ENCODE results near the gene SHISAL1.

The SHISAL1 gene

GRCh38 chr22:44312766-44313165, at the start of gene SHISAL1:
Gene SHISAL1, minus strand, starts transcription at chr22:44312951. Its CDS starts 12,006 bp downstream, at chr22:44300945.
- no peak within 1 kb of the TSS for H3K9ac ChIP-seq (ENCODE audit: low read depth in 1 of 2, low read length in 2 of 2)
- no peak within 1 kb of the TSS for H3K4me3 ChIP-seq (ENCODE audit: low read length in 2 of 2)
- no peaks in the 10 kb centered on the region for H3K36me3 ChIP-seq (ENCODE audit: control insufficient read depth in 2 of 2, insufficient read depth in 2 of 2, low read length in 2 of 2)
- no peaks in the 10 kb centered on the region for H3K9me3 ChIP-seq (ENCODE audit: control insufficient read depth in 2 of 2, low read length in 2 of 2)
- H3K4me1 ChIP-seq (ENCODE audit: control insufficient read depth in 2 of 2, insufficient read depth in 2 of 2, low read length in 2 of 2), result peaks cover 0 to 7% of the 10 kb centered on the region in 2 donors
- no peaks in the 10 kb centered on the region for H3K27me3 ChIP-seq (ENCODE audit: control insufficient read depth in 2 of 2, insufficient read depth in 2 of 2, low read length in 2 of 2)
- peak within 1 kb of the TSS; percentile 19 to 24 for H3K27ac ChIP-seq (ENCODE audit: low read depth in 2 of 2, low read length in 2 of 2)

GRCh38 chr22:44361391-44362126, 48.8 kb upstream of the SHISAL1 start:
- H3K27ac ChIP-seq (ENCODE audit: low read depth in 2 of 2, low read length in 2 of 2), result peak overlapping the region in 1 of 2 donors; percentile 45
- no peaks in the 10 kb centered on the region for H3K27me3 ChIP-seq (ENCODE audit: control insufficient read depth in 2 of 2, insufficient read depth in 2 of 2, low read length in 2 of 2)
- no peaks in the 10 kb centered on the region for H3K9me3 ChIP-seq (ENCODE audit: control insufficient read depth in 2 of 2, low read length in 2 of 2)
- H3K4me1 ChIP-seq (ENCODE audit: control insufficient read depth in 2 of 2, insufficient read depth in 2 of 2, low read length in 2 of 2), result peaks cover 3 to 4% of the 10 kb centered on the region in 2 donors
- H3K36me3 ChIP-seq (ENCODE audit: control insufficient read depth in 2 of 2, insufficient read depth in 2 of 2, low read length in 2 of 2), result no peaks in the 10 kb centered on the region
- H3K9ac ChIP-seq (ENCODE audit: low read depth in 1 of 2, low read length in 2 of 2), result no peak overlapping the region
- H3K4me3 ChIP-seq (ENCODE audit: low read length in 2 of 2), result no peak overlapping the region

GRCh38 chr22:44360668-44361381, 48.1 kb upstream of the SHISAL1 start:
- no peak overlapping the region for H3K4me3 ChIP-seq (ENCODE audit: low read length in 2 of 2)
- H3K4me1 ChIP-seq (ENCODE audit: control insufficient read depth in 2 of 2, insufficient read depth in 2 of 2, low read length in 2 of 2), result peaks cover 3 to 4% of the 10 kb centered on the region in 2 donors
- H3K36me3 ChIP-seq (ENCODE audit: control insufficient read depth in 2 of 2, insufficient read depth in 2 of 2, low read length in 2 of 2), result no peaks in the 10 kb centered on the region
- H3K27me3 ChIP-seq (ENCODE audit: control insufficient read depth in 2 of 2, insufficient read depth in 2 of 2, low read length in 2 of 2), result no peaks in the 10 kb centered on the region
- H3K9ac ChIP-seq (ENCODE audit: low read depth in 1 of 2, low read length in 2 of 2), result no peak overlapping the region
- peak overlapping the region; percentile 27 to 45 for H3K27ac ChIP-seq (ENCODE audit: low read depth in 2 of 2, low read length in 2 of 2)
- H3K9me3 ChIP-seq (ENCODE audit: control insufficient read depth in 2 of 2, low read length in 2 of 2), result no peaks in the 10 kb centered on the region

- H3K9ac ChIP-seq (ENCODE audit: low read depth in 1 of 2, low read length in 2 of 2), result no peak overlapping the region
- H3K4me1 ChIP-seq (ENCODE audit: control insufficient read depth in 2 of 2, insufficient read depth in 2 of 2, low read length in 2 of 2), result peaks cover 3 to 4% of the 10 kb centered on the region in 2 donors
- H3K27me3 ChIP-seq (ENCODE audit: control insufficient read depth in 2 of 2, insufficient read depth in 2 of 2, low read length in 2 of 2), result no peaks in the 10 kb centered on the region
- H3K4me3 ChIP-seq (ENCODE audit: low read length in 2 of 2), result no peak overlapping the region
- no peaks in the 10 kb centered on the region for H3K36me3 ChIP-seq (ENCODE audit: control insufficient read depth in 2 of 2, insufficient read depth in 2 of 2, low read length in 2 of 2)
- H3K27ac ChIP-seq (ENCODE audit: low read depth in 2 of 2, low read length in 2 of 2), result peak overlapping the region in 1 of 2 donors; percentile 45
- H3K9me3 ChIP-seq (ENCODE audit: control insufficient read depth in 2 of 2, low read length in 2 of 2), result no peaks in the 10 kb centered on the region
Observed at GRCh38 chr22:44360306-44360667, 47.5 kb upstream of the SHISAL1 start.

GRCh38 chr22:44359496-44360110, 46.9 kb upstream of the SHISAL1 start:
- H3K27me3 ChIP-seq (ENCODE audit: control insufficient read depth in 2 of 2, insufficient read depth in 2 of 2, low read length in 2 of 2), result no peaks in the 10 kb centered on the region
- no peaks in the 10 kb centered on the region for H3K9me3 ChIP-seq (ENCODE audit: control insufficient read depth in 2 of 2, low read length in 2 of 2)
- H3K36me3 ChIP-seq (ENCODE audit: control insufficient read depth in 2 of 2, insufficient read depth in 2 of 2, low read length in 2 of 2), result no peaks in the 10 kb centered on the region
- no peak overlapping the region for H3K27ac ChIP-seq (ENCODE audit: low read depth in 2 of 2, low read length in 2 of 2)
- no peak overlapping the region for H3K9ac ChIP-seq (ENCODE audit: low read depth in 1 of 2, low read length in 2 of 2)
- no peak overlapping the region for H3K4me3 ChIP-seq (ENCODE audit: low read length in 2 of 2)
- H3K4me1 ChIP-seq (ENCODE audit: control insufficient read depth in 2 of 2, insufficient read depth in 2 of 2, low read length in 2 of 2), result peaks cover 3 to 4% of the 10 kb centered on the region in 2 donors

GRCh38 chr22:44358709-44359440, 46.1 kb upstream of the SHISAL1 start:
- no peaks in the 10 kb centered on the region for H3K36me3 ChIP-seq (ENCODE audit: control insufficient read depth in 2 of 2, insufficient read depth in 2 of 2, low read length in 2 of 2)
- H3K9ac ChIP-seq (ENCODE audit: low read depth in 1 of 2, low read length in 2 of 2), result no peak overlapping the region
- H3K27me3 ChIP-seq (ENCODE audit: control insufficient read depth in 2 of 2, insufficient read depth in 2 of 2, low read length in 2 of 2), result no peaks in the 10 kb centered on the region
- H3K4me3 ChIP-seq (ENCODE audit: low read length in 2 of 2), result no peak overlapping the region
- H3K27ac ChIP-seq (ENCODE audit: low read depth in 2 of 2, low read length in 2 of 2), result no peak overlapping the region
- peaks cover 3 to 4% of the 10 kb centered on the region in 2 donors for H3K4me1 ChIP-seq (ENCODE audit: control insufficient read depth in 2 of 2, insufficient read depth in 2 of 2, low read length in 2 of 2)
- no peaks in the 10 kb centered on the region for H3K9me3 ChIP-seq (ENCODE audit: control insufficient read depth in 2 of 2, low read length in 2 of 2)

- H3K4me1 ChIP-seq (ENCODE audit: control insufficient read depth in 2 of 2, insufficient read depth in 2 of 2, low read length in 2 of 2), result peaks cover 3 to 4% of the 10 kb centered on the region in 2 donors
- H3K9ac ChIP-seq (ENCODE audit: low read depth in 1 of 2, low read length in 2 of 2), result peak overlapping the region in 1 of 2 donors; percentile 26
- H3K4me3 ChIP-seq (ENCODE audit: low read length in 2 of 2), result no peak overlapping the region
- H3K9me3 ChIP-seq (ENCODE audit: control insufficient read depth in 2 of 2, low read length in 2 of 2), result no peaks in the 10 kb centered on the region
- H3K36me3 ChIP-seq (ENCODE audit: control insufficient read depth in 2 of 2, insufficient read depth in 2 of 2, low read length in 2 of 2), result no peaks in the 10 kb centered on the region
- no peaks in the 10 kb centered on the region for H3K27me3 ChIP-seq (ENCODE audit: control insufficient read depth in 2 of 2, insufficient read depth in 2 of 2, low read length in 2 of 2)
- peak overlapping the region in 1 of 2 donors; percentile 23 for H3K27ac ChIP-seq (ENCODE audit: low read depth in 2 of 2, low read length in 2 of 2)
Observed at GRCh38 chr22:44357966-44358465, 45.3 kb upstream of the SHISAL1 start.

GRCh38 chr22:44357296-44357965, 44.7 kb upstream of the SHISAL1 start:
- H3K9me3 ChIP-seq (ENCODE audit: control insufficient read depth in 2 of 2, low read length in 2 of 2), result no peaks in the 10 kb centered on the region
- H3K9ac ChIP-seq (ENCODE audit: low read depth in 1 of 2, low read length in 2 of 2), result peak overlapping the region in 1 of 2 donors; percentile 26
- no peaks in the 10 kb centered on the region for H3K27me3 ChIP-seq (ENCODE audit: control insufficient read depth in 2 of 2, insufficient read depth in 2 of 2, low read length in 2 of 2)
- H3K36me3 ChIP-seq (ENCODE audit: control insufficient read depth in 2 of 2, insufficient read depth in 2 of 2, low read length in 2 of 2), result no peaks in the 10 kb centered on the region
- no peak overlapping the region for H3K4me3 ChIP-seq (ENCODE audit: low read length in 2 of 2)
- H3K4me1 ChIP-seq (ENCODE audit: control insufficient read depth in 2 of 2, insufficient read depth in 2 of 2, low read length in 2 of 2), result peaks cover 3 to 4% of the 10 kb centered on the region in 2 donors
- peak overlapping the region in 1 of 2 donors; percentile 23 for H3K27ac ChIP-seq (ENCODE audit: low read depth in 2 of 2, low read length in 2 of 2)

GRCh38 chr22:44355716-44356070, 42.9 kb upstream of the SHISAL1 start:
- H3K4me1 ChIP-seq (ENCODE audit: control insufficient read depth in 2 of 2, insufficient read depth in 2 of 2, low read length in 2 of 2), result peaks cover 0 to 4% of the 10 kb centered on the region in 2 donors
- H3K9ac ChIP-seq (ENCODE audit: low read depth in 1 of 2, low read length in 2 of 2), result no peak overlapping the region
- H3K27me3 ChIP-seq (ENCODE audit: control insufficient read depth in 2 of 2, insufficient read depth in 2 of 2, low read length in 2 of 2), result no peaks in the 10 kb centered on the region

More at GRCh38 chr22:44355716-44356070, 42.9 kb upstream of the SHISAL1 start:
- no peak overlapping the region for H3K27ac ChIP-seq (ENCODE audit: low read depth in 2 of 2, low read length in 2 of 2)
- H3K4me3 ChIP-seq (ENCODE audit: low read length in 2 of 2), result no peak overlapping the region
- no peaks in the 10 kb centered on the region for H3K9me3 ChIP-seq (ENCODE audit: control insufficient read depth in 2 of 2, low read length in 2 of 2)
- no peaks in the 10 kb centered on the region for H3K36me3 ChIP-seq (ENCODE audit: control insufficient read depth in 2 of 2, insufficient read depth in 2 of 2, low read length in 2 of 2)

All from mucosa of rectum (tissue), 2 donors.